DMS 273 (cell line): ENCODE results near the gene MAP4K4.

Experiments
- DNase-seq: peaks from one replicate; lab custom pipeline; 2025; ENCODE audit not compliant: unreplicated experiment; lab: John Stamatoyannopoulos, UW

MAP4K4 gene

DNA sequence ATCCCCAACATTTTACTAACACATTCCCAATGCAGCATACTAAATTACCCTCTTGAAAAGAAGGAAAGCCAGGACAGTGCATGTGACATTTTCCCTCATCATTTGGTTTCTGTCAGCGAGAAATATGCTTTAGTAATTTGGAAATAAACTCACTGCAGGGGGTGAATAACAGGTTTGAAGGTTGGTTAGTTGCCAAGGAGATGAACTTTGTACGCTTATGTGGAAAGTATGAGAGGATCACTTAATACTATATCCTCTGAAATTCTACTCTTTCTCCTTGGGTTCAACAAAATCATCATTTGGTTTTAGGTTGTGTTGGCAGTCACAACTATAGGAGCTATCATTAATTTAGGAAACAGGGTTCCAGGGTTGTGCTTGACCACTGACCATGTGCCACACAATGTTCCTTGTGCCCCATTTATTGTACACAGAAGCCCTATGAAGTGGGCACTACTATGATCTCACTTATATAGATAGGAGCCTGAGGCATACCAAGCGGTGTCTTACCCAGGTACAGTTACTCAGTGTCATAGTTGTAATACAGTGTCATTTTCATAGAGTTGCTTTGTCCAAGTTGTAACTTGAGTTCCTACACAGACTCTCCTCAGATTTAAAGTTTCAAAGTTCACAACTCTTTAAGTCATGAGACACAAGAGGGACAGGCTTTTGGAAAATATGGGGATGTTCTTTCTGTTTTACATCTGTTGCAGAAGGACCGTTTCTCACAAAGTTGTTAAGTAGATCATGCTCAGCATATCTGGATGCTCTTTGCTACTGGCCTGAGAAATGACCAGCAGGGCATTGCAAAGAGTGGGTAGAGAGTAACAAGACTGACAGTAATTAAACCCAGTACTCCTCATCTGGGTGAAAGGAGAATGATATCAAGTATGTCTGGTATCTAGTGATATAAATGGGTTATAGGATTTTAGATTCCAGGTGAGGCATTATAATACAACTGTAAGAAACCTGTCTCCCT is 91.8 kb downstream of the MAP4K4 start:
- peak; percentile 43 for DNase-seq

DNA sequence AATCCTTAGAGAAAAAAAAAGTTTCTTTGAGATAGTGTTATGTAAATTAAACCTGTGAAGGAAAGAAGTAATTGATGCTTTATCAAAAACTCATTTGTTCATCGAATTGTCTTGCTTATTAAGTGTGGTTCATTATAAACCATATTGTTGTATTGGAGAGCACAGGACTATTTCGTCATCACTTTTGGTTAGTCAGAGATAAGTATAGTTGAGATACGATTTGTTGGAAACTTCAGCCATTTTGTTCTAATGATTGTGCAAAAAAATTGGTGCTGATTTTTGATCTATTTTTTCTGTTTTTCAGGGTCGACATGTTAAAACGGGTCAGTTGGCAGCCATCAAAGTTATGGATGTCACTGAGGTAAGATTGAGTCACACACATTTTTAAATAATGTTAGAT is 92.9 kb downstream of the MAP4K4 start:
- DNase-seq: peak; percentile 33

- peak; percentile 82 for DNase-seq
Measured at GRCh38 chr2:101790857-101791256, 93.3 kb downstream of the MAP4K4 start.

GRCh38 chr2:101792208-101792607 is 94.7 kb downstream of the MAP4K4 start:
- no peak for DNase-seq

GRCh38 chr2:101793277-101793969 is 95.9 kb downstream of the MAP4K4 start:
- peak; percentile 88 for DNase-seq

DNA sequence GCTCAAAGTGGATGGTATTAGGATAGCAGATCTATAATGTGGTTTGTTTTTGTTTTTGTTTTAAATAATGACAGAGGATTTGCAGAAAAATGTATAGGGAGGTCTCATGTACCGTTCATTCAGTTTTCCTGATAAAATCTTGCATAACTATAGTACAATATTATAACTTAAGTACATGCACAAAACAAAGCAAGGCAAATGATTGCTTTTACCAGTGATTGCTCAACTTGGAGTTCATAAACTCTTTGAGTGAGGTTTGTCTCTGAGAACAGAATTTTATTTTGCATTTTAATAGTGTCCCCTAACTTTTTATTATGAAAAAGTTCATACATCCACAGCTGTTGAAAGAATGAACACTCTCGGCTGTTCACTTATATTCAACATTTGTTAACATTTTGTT is 96.6 kb downstream of the MAP4K4 start:
- DNase-seq: no peak

DNA sequence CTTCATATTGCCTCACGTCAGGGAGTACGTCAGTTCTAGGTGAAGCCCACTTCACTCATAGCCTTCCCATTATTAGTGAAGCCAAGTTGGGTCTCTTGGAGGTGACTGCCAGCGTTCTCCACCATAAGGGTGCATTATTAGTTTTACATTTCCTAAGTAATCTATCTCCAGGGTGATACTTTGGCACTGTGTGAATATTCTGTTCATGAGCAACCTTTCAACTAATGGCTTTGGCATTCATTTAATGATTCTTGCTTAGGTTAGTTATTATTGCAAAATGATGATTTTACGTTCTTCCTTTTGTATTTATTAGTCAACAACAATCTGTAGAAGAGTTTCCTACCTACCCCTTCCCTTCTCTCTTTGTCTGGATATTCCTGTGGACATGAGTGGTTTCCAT is 97.5 kb downstream of the MAP4K4 start:
- no peak for DNase-seq

- no peak for DNase-seq
Measured at GRCh38 chr2:101796825-101797600, 99.5 kb downstream of the MAP4K4 start.

- no peak for DNase-seq
Measured at GRCh38 chr2:101801496-101801895, 104.0 kb downstream of the MAP4K4 start.

DNA sequence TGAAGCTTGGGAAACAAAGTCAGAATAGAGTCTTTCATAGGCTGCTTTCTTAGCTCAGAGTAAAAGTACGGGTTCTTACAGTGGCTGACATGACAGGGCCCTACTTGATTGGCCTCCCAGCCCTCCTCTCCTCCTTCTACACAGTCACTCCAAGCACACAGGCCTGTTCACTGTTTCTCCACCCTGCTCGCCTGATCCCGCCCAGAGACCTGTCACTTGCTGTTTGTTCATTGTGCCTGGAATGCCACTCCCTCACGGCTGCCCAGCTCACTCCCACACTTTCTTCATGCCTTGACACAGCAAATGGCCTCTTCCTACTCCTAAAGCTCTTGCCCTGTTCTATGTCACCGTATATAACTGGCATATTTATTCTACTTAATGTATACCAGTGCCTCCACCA is 104.8 kb downstream of the MAP4K4 start:
- DNase-seq: no peak

GRCh38 chr2:101803128-101803527 is 105.6 kb downstream of the MAP4K4 start:
- DNase-seq: no peak

DNA sequence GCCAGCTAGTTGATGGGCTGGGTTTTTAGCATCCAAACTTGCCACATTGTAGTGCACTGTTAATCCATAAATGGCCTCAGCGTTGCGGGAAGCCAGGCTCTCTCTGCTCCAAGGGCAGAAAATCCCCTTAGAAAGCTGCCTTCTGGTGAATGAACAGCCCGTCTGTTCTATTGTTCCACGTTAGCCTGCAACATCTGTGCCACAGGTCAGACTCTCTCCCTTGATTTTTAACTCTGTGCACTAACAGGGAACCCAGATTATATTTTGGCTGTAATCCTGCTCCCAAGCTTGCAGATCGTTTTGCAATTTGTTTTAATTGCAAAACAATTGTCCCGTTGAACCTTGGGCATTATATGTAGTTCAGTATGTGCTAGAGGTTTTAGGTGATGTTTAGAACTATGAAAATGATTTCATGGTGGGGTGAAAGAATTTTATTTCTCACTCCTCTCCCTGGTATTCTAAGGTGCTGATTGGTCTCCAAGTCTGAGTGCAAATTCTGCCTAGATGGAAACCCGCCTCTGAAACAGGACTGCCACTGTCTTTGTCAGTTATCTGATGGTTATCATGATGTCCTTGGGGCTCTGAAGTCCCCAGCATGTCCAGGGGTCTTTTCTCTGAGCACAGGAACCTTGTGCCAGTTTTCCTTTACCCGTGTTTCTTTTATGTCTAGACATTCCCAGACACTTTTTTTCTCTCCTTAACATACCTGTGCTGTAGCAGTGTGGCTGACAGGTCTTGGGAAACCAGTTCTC is 106.6 kb downstream of the MAP4K4 start:
- peak; percentile 90 for DNase-seq

- DNase-seq: peak; percentile 67
Measured at GRCh38 chr2:101805152-101806088, 107.9 kb downstream of the MAP4K4 start.

GRCh38 chr2:101806123-101806522 is 108.6 kb downstream of the MAP4K4 start:
- peak; percentile 32 for DNase-seq

DNA sequence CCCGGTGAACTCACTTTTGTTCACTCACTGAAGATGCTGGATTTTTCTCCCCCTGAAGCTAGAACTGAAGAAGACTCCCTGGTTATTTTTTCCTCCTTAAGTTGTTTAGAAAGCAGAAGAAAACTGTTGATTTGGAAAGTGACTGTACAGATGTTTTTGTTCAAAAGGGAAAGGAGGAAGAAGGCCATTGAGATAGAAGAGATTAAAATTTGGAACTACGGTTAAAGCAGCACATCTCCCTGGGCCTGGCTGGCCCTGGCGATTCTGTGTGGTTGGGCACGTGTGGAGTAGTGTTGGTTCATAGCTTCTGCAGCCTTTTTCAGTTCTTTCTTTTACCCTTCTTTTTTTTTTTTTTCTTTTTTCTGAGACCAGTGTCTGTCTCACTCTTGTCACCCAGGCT is 109.2 kb downstream of the MAP4K4 start:
- DNase-seq: no peak

- no peak for DNase-seq
Measured at GRCh38 chr2:101807242-101807641, 109.7 kb downstream of the MAP4K4 start.

DNA sequence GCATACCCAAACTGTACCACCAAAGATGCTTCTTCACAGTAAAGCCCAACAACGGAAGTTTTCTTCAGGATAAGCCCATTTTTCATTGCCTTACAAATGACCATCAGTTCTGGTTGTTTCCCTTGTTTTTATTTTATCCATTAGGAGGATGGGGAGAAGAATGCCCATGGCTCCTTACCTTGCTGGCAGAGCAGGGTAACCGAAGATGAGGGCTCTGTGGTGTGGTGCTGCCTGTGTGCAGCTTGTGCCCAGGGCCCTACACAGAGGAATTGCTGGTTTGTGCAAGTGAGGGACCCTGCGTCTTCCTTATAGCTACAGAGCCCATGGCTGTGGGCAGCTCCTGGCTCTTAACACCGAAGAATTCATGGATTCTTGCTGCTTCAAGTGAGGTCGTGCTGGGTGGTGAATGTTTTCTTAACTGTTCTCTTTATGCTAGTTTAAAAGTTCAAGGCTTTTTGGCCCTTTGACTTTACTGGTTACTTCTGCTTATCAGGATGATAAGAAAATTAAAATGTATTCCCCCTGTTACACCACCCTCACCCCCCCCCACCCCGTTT is 110.6 kb downstream of the MAP4K4 start:
- no peak for DNase-seq

DNA sequence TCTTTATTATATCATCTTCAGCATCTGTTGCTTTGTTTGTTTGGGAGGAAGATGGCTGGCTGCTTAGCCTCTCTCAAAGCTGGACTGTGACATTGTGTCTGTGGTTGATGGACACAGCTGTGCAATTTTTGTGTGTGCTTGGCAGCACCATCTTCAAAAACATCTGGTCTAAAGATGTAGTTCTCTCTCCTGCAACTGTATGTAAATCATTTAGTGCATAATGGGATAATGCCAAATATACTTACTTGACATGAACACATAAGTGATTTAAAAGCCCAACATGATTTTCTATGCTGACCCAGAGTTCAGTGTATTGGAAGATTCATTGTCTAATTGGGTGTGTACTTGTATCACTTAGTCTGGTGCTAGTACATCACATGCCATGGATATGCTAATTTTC is 112.2 kb downstream of the MAP4K4 start:
- peak; percentile 33 for DNase-seq
